A375 (cell line): ENCODE results near the gene ISX. TPM values are rescaled to one million over a fixed set of nuclear protein-coding genes. Genes with fewer than 3 reads are reported as not detected.

Experiments
- total RNA-seq: library from RNA; depleted of rRNA; stranded (reverse); fragments of >200 nt; shearing (Covaris generic); gene quantifications from 2 replicates; pipeline ENCODE4 v1.2.3, GENCODE V29; 2014; rRNA removed

Gene ISX
- not detected in 2 replicates for total RNA-seq

GRCh38 chr22:35065796-35066218 lies at the start of gene ISX:
Gene ISX (plus strand): TSS chr22:35066158. CDS start chr22:35067088, 930 bp downstream.

Other genes with a start within 250 kb of the ISX start
- gene HMGXB4, start 191.3 kb downstream of the ISX start, total RNA-seq: 18.1 and 25.7 TPM in 2 replicates
- gene TOM1, start 233.7 kb downstream of the ISX start, total RNA-seq: 17.9 and 19.0 TPM in 2 replicates